Erythroblast (primary cell): ENCODE results near the gene MRFAP1L1.

ENCODE experiments used
- GATA1 ChIP-seq: IDR thresholded peaks from 2 replicates; pipeline ENCODE4 v1.6.1; 2011; ENCODE audit warnings: low read depth, mild to moderate bottlenecking, control low read depth, low read length, moderate library complexity
- POLR2A ChIP-seq: IDR thresholded peaks from 2 replicates; pipeline ENCODE4 v1.6.1; 2011; ENCODE audit warnings: mild to moderate bottlenecking, low read length

DNA sequence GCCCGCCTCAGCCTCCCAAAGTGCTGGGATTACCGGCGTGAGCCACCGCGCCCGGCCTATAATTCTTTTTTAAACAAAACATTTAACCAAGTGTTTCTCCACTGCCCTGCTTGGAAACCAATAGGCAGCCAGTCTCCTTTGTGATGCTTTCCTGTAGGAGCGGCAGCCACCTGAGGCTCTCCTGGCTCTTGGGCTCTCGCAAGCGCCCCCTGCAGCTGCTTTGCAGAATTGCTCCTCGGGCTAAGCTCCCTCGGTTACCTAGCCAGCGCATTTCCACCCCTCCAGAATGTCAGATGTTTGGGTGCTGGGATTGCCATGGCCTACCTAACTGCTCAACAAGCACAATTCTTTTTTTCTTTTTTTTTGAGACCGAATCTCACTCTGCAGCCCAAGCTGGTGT, 8.3 kb downstream of the MRFAP1L1 start:
- TF ChIP-seq POLR2A = no peak
- no peak for TF ChIP-seq GATA1
